Medulla oblongata (tissue), 1 donor: ENCODE data around the gene ZFPM1.
"Not testable (repeated sequence)": the region's sequence is repeated elsewhere in the genome, so short reads cannot be mapped to it uniquely, and the experiment has no call there.

Experiments used
- DNase-seq: peaks from one replicate; pipeline ENCODE4 v3.0.0-alpha.2; 2015; ENCODE audit errors: extremely low spot score

The ZFPM1 gene

GRCh38 chr16:88453217-88453531 is at the start of gene ZFPM1:
ZFPM1 (plus strand) TSS chr16:88453280; CDS start chr16:88453639, 359 bp downstream.
- no peak for DNase-seq

GRCh38 chr16:88403794-88404581 is 49.1 kb upstream of the ZFPM1 start:
- no peak for DNase-seq

GRCh38 chr16:88404769-88405168 is 48.3 kb upstream of the ZFPM1 start:
- no peak for DNase-seq

GRCh38 chr16:88405216-88406060 is 47.6 kb upstream of the ZFPM1 start:
- DNase-seq: no peak

- peak; percentile 62 for DNase-seq
Measured at GRCh38 chr16:88406096-88407041, 46.7 kb upstream of the ZFPM1 start.

GRCh38 chr16:88407042-88407420 is 46.0 kb upstream of the ZFPM1 start:
- no peak for DNase-seq

GRCh38 chr16:88407807-88408206 is 45.3 kb upstream of the ZFPM1 start:
- no peak for DNase-seq

- no peak for DNase-seq
Measured at GRCh38 chr16:88408561-88409142, 44.4 kb upstream of the ZFPM1 start.

- no peak for DNase-seq
Measured at GRCh38 chr16:88409296-88410065, 43.6 kb upstream of the ZFPM1 start.

- DNase-seq: not testable (repeated sequence)
Measured at GRCh38 chr16:88410297-88410968, 42.6 kb upstream of the ZFPM1 start.

- DNase-seq: no peak
Measured at GRCh38 chr16:88411951-88412576, 41.0 kb upstream of the ZFPM1 start.

- no peak for DNase-seq
Measured at GRCh38 chr16:88412766-88413165, 40.3 kb upstream of the ZFPM1 start.

GRCh38 chr16:88413231-88413630 is 39.8 kb upstream of the ZFPM1 start:
- DNase-seq: no peak

- DNase-seq: no peak
Measured at GRCh38 chr16:88413631-88414030, 39.4 kb upstream of the ZFPM1 start.

GRCh38 chr16:88414521-88415380 is 38.3 kb upstream of the ZFPM1 start:
- no peak for DNase-seq

GRCh38 chr16:88415381-88415705 is 37.7 kb upstream of the ZFPM1 start:
- no peak for DNase-seq

GRCh38 chr16:88415713-88416323 is 37.3 kb upstream of the ZFPM1 start:
- no peak for DNase-seq

GRCh38 chr16:88416686-88417085 is 36.4 kb upstream of the ZFPM1 start:
- DNase-seq: no peak
